Left ventricle myocardium inferior (tissue), 1 donor: Measurements from ENCODE around the gene ANGPTL8. TPM values are rescaled to one million over a fixed set of nuclear protein-coding genes. Genes with fewer than 3 reads are reported as not detected.

Source experiments
- DNase-seq: peaks from one replicate; pipeline ENCODE4 v3.0.0-alpha.2; 2020
- H3K27ac ChIP-seq: fragments of 200-600 bp; replicated peaks from 2 replicates; pipeline ENCODE4 v1.8.0; 2021
- H3K27me3 ChIP-seq: fragments of 200-600 bp; 2 replicates; pipeline ENCODE4 v1.8.0; 2021; ENCODE audit warnings: low read depth
- H3K36me3 ChIP-seq: fragments of 200-600 bp; 2 replicates; pipeline ENCODE4 v1.8.0; 2021
- H3K4me1 ChIP-seq: fragments of 200-600 bp; 2 replicates; pipeline ENCODE4 v1.8.0; 2021
- H3K4me3 ChIP-seq: fragments of 200-600 bp; 2 replicates; pipeline ENCODE4 v1.8.0; 2021; ENCODE audit warnings: mild to moderate bottlenecking, moderate library complexity
- H3K9me3 ChIP-seq: fragments of 200-600 bp; replicated peaks from 2 replicates; pipeline ENCODE4 v1.8.0; 2021
- intact Hi-C: fragments of 100-400 bp; cut with micrococcal nuclease; formaldehyde crosslinking; loops from one replicate; pipeline ENCODE4 v1.11.0; 2022
- total RNA-seq: library from RNA; stranded (reverse); fragmentation: NEBNext Ultra II Directional; extraction: Animal tissue kit (Norgen Biotek cat#: 25700); gene quantifications from one replicate; pipeline ENCODE4 v1.2.1, GENCODE V29; 2021
- TF ChIP-seq, protein P1 (sequence below): fragments of 200-600 bp; IDR thresholded peaks from 2 replicates; pipeline ENCODE4 v1.8.0; 2021; ENCODE audit warnings: antibody characterized with exemption, mild to moderate bottlenecking, borderline replicate concordance
- donor health status: DM: no; HTN: yes; CAD: no; lungs with severe emphysema.

The ANGPTL8 gene
- total RNA-seq, 1 donor from 2014 or later: not detected

DNA sequence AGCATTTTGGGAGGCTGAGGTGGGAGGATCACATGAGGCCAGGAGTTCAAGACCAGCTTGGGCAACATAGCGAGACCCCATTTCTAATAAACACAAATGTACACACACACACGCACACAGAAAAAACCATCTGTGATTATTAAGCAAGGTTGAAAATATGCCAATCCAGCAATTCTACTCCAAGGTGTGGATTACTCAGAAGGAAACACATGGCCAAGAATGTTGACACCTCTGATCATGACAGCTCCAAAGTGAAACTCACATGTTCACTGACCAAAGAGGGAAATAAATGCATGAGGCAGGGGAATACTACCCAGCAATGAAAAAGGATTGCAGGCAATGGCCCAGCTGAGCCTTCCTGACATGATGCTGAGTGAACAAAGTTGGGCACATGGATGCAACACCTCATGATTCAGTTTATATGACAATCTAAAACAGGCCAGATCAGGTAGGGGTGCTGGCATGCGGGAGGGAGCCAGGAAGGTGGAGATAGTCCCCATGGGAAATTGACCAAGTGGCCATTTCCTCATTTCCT, 18.5 kb downstream of the ANGPTL8 start:
- peaks cover 57% of the 10 kb centered on the region for H3K4me1 ChIP-seq
- intact Hi-C loops: no loop called here
- no peaks in the 10 kb centered on the region for H3K9me3 ChIP-seq
- H3K4me3 ChIP-seq: no peak overlapping the region
- no peaks in the 10 kb centered on the region for H3K36me3 ChIP-seq
- no peaks in the 10 kb centered on the region for H3K27me3 ChIP-seq
- TF ChIP-seq, protein P1, sequence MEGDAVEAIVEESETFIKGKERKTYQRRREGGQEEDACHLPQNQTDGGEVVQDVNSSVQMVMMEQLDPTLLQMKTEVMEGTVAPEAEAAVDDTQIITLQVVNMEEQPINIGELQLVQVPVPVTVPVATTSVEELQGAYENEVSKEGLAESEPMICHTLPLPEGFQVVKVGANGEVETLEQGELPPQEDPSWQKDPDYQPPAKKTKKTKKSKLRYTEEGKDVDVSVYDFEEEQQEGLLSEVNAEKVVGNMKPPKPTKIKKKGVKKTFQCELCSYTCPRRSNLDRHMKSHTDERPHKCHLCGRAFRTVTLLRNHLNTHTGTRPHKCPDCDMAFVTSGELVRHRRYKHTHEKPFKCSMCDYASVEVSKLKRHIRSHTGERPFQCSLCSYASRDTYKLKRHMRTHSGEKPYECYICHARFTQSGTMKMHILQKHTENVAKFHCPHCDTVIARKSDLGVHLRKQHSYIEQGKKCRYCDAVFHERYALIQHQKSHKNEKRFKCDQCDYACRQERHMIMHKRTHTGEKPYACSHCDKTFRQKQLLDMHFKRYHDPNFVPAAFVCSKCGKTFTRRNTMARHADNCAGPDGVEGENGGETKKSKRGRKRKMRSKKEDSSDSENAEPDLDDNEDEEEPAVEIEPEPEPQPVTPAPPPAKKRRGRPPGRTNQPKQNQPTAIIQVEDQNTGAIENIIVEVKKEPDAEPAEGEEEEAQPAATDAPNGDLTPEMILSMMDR: no peak
- no peak for DNase-seq
- H3K27ac ChIP-seq: peak overlapping the region; percentile 86

- intact Hi-C loops: no loop called here
- no peaks in the 10 kb centered on the region for H3K9me3 ChIP-seq
- no peaks in the 10 kb centered on the region for H3K27me3 ChIP-seq
- peak overlapping the region; percentile 96 for H3K27ac ChIP-seq
- peak overlapping the region; percentile 90 for H3K4me3 ChIP-seq
- TF ChIP-seq, protein P1: no peak
- no peaks in the 10 kb centered on the region for H3K36me3 ChIP-seq
- H3K4me1 ChIP-seq: peaks cover 55% of the 10 kb centered on the region
- no peak for DNase-seq
Measured at GRCh38 chr19:11260996-11261395, 21.6 kb downstream of the ANGPTL8 start.

GRCh38 chr19:11261431-11261970, 22.1 kb downstream of the ANGPTL8 start:
- intact Hi-C loops: no loop called here
- peaks cover 50% of the 10 kb centered on the region for H3K4me1 ChIP-seq
- TF ChIP-seq, protein P1: no peak
- H3K27ac ChIP-seq: peak overlapping the region; percentile 96
- H3K9me3 ChIP-seq: no peaks in the 10 kb centered on the region
- H3K36me3 ChIP-seq: no peaks in the 10 kb centered on the region
- DNase-seq: no peak
- no peaks in the 10 kb centered on the region for H3K27me3 ChIP-seq
- H3K4me3 ChIP-seq: peak overlapping the region; percentile 90

- Histone ChIP-seq H3K4me1 (peaks cover 47% of the 10 kb centered on the region), H3K27me3 (no peaks in the 10 kb centered on the region), H3K27ac (peak within 1 kb of the TSS; percentile 96), H3K36me3 (no peaks in the 10 kb centered on the region), H3K4me3 (peak within 1 kb of the TSS; percentile 90), H3K9me3 (no peaks in the 10 kb centered on the region)
- intact Hi-C loops: no loop called here
- TF ChIP-seq, protein P1: peak; percentile 60
- DNase-seq: peak; percentile 49
Measured at GRCh38 chr19:11261971-11262839, 22.8 kb downstream of the ANGPTL8 start, which contains the start of gene DOCK6. Gene DOCK6 (minus strand): TSS chr19:11262524. CDS start chr19:11262440, 84 bp downstream.

- no peak overlapping the region for H3K4me3 ChIP-seq
- no peak for DNase-seq
- H3K27me3 ChIP-seq: no peaks in the 10 kb centered on the region
- H3K9me3 ChIP-seq: no peaks in the 10 kb centered on the region
- TF ChIP-seq, protein P1: no peak
- H3K4me1 ChIP-seq: peaks cover 58% of the 10 kb centered on the region
- intact Hi-C loops: no loop called here
- H3K27ac ChIP-seq: peak overlapping the region; percentile 96
- no peaks in the 10 kb centered on the region for H3K36me3 ChIP-seq
Measured at GRCh38 chr19:11263726-11264125, 24.3 kb downstream of the ANGPTL8 start.
